Stimulated activated CD8-positive, alpha-beta memory T cell treated with anti-CD3 and anti-CD28 coated beads, Interleukin-12 subunit alpha, Interleukin-12 subunit beta, amount 100 ng/mL, for 1 hour (primary cell): ENCODE results near the gene SV2C.
"Not testable (repeated sequence)": the region's sequence is repeated elsewhere in the genome, so short reads cannot be mapped to it uniquely, and the experiment has no call there.

Experiments used
- DNase-seq: peaks from one replicate; pipeline ENCODE4 v3.0.0-alpha.2; 2020; ENCODE audit warnings: low read depth

Gene SV2C

GRCh38 chr5:76082772-76083554, at the start of gene SV2C:
Gene SV2C (plus strand): TSS chr5:76083383. CDS start chr5:76131751, 48,368 bp downstream.
- no peak for DNase-seq

GRCh38 chr5:76037736-76038151, 45.4 kb upstream of the SV2C start:
- not testable (repeated sequence) for DNase-seq

DNA sequence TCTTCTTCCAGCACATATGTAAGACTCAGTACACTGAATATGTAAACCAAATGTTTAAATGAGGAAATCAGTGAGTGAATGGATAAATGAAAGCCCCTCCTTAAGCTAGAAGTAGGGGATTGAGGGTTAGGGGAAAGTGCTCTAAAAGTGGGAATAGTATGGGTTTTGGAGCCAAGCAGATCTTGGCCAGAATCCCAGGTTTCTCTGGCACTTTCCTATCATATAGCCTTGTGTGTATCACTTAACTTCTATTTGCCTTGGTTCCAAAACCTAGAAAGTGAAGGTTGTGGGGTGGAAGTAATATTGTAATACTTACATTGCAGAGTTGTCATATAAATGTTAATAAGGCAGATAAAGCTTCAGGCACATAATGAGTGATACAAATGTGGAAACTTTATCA, 45.0 kb upstream of the SV2C start:
- DNase-seq = no peak

- DNase-seq = no peak
Measured at GRCh38 chr5:76040806-76041205, 42.4 kb upstream of the SV2C start.

DNA sequence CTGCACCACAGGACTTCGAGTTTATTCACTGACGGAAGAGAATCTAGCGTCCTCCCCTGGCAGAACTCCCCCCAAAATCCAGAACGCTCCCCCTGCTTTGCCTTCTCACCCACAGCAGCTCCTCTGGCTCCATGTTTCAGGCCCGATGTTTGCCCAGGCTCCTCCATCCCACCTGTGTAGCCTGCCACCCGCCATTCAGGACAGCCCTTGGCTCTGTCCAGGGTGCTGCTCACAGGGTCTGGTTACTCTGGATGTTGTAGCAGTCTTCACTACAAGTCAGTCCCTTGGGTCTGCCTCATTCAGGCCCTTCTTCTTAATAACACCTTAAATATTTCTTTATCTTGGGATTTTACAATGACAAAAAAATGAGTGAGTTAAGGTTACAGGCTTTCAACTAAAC, 41.3 kb upstream of the SV2C start:
- DNase-seq = no peak

DNA sequence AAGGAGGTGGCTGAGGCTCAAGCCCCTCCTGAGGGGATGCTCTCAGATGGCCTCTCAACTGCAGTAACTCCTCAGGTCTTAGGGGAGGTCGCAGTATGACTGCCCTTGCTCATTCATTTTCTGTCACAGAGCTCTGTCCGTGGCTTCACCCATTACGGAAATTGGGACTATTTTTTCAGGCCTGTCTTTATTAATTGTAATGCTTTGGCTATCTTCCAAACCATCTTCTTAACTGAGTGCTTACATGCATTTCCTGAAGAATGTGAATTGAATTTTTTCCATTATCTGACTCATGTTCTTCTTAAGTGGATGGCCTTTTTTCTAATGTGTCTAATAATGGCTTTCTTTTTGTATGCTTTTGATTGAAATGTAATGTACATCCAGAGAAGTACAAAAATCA, 36.4 kb upstream of the SV2C start:
- DNase-seq = no peak

GRCh38 chr5:76050134-76050533, 33.0 kb upstream of the SV2C start:
- DNase-seq = no peak

DNA sequence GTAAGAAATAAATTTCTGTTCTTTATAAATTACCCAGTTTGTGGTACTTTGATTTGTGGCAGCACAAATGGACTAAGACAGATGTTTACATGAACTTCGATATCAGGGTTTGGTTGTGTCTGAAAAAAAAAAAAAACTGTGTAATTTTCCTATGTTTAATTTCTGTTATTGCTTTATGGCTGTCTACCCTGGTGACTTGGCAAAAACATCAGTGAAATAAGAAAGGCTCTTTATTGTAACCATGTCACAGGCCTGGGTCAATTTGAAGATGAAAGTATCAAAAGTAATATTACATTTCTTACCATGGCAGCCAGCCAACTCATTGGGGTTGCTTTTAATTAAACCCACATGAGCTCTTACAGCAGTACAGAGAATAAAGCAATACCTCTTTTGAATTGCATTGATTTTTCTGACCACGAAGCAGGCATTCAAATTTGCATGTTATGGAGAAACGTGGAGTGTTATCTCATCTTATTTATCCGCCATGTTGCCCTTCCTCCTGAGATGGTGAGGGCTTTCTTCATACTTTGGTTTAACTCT, 20.6 kb upstream of the SV2C start:
- DNase-seq = no peak

DNA sequence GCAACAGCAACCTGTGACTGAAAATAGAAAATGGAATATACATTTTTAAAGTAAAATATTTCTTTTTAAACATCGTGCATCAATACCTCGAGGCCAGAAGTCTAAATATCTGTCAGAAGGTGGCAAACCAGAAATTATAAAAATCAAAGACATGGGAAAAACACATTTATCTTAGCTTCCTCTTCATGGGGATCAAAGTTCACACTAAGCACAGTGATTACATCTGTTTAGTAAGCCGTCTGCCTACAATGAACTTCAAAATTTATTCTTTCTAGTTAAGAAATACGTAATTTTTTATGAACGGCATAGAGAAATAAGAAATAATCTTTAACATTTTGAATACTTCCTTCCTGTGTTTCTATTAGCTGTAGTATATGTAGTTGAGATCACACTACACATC, 17.9 kb upstream of the SV2C start:
- DNase-seq = no peak

GRCh38 chr5:76069061-76069735, 14.0 kb upstream of the SV2C start:
- DNase-seq = no peak

GRCh38 chr5:76074487-76075065, 8.6 kb upstream of the SV2C start:
- no peak for DNase-seq

DNA sequence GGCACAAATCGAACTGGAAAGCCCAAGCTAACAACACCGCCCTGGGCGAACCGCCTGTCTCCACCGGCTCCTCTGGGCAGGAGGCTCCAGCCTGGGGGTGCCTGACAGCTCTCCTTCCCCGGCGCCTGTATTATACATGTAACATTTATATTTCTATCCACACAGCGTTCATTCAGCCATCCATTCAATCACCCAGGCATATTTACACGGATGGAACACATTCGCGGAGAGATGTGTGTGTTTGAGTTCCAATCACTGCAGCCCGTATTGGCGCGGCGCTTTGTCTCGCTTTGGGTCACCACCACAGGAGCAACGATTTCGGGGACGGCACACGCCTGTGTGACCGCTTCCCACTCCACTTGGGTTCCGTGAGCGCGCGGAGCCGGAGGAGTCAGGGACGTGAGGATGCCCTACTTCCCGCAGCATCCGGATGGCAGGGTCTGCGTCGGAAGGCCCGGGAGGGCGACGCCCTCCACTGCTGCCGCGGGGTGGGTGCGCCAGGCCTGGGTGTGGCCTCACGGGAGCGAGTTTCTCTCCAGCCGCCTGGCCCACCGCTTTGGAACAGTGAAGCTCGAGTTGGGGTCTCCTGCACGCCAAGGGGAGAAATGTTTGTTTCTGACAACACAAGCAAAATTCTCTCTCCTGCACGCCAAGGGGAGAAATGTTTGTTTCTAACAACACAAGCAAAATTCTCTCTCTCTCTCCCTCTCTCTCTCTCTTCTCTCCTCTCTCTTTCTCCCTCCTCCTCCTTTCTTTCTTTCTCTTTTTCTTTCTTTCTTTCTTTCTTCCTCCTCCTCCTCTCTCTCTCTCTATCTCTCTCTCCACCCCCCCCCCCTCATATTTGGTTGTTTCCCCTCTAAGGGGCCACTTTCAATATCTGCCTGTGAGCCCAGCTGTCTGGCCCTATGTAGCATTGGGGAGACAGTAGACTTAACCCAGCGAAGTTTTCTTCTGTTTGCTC, 1.1 kb upstream of the SV2C start:
- no peak for DNase-seq

GRCh38 chr5:76083555-76084495, 642 bp downstream of the SV2C start:
- DNase-seq = no peak

DNA sequence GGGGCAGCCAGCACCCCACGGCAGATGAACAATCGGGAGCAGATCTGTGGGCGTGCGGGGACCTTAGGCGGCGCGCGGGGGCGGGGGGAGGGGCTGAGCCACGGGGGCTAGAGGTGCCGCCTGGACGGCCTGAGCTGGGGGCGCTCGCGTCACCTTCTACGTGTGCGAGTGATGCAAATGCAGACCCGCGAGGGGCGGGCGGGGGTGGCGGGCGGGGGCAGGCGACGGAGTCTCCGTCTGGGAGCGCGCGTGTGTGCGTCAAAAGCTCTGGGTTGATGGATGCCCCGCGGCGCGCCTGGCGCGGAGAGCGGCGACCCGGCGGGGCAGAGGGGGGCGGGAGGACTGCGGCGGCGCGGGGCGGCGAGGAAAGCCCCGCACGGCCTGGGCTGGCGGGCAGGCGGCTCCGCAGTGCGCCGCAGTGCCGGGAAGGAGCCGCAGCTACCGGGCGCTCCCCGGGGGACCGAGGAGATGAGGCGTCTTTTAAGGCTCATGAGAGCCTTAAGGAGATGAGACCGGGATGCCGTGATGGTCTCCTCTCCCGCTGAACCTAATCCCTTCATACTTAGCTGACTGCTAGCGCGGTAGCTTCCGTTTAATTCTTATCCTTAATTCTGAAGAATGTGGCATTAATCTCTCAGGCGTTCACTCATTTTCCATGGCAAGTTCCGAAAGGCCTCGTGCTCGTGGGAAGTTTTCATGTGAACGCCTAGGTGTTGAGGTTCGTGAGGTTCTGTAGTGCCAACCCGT, 1.5 kb downstream of the SV2C start:
- no peak for DNase-seq

GRCh38 chr5:76085243-76085579, 2.0 kb downstream of the SV2C start:
- DNase-seq = no peak

DNA sequence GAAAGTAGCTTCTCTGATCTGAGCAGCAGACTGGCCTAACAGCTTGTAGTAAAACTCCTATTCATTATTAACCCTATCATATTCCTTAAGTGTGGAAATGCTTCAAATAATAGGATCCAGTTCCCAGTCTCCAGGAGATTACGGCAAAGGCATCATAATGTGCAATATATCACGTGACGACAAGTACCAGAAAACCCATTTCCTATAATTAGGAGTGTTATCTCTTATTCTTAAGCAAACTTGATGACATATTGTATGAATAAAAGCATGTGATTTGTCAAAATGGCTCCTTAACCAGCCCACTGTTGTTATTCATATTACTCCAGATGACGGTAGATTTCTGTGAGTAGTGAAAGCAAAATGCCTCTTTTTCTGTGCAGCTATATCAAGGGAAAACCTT, 2.9 kb downstream of the SV2C start:
- DNase-seq = no peak

GRCh38 chr5:76089156-76089555, 6.0 kb downstream of the SV2C start:
- not testable (repeated sequence) for DNase-seq

DNA sequence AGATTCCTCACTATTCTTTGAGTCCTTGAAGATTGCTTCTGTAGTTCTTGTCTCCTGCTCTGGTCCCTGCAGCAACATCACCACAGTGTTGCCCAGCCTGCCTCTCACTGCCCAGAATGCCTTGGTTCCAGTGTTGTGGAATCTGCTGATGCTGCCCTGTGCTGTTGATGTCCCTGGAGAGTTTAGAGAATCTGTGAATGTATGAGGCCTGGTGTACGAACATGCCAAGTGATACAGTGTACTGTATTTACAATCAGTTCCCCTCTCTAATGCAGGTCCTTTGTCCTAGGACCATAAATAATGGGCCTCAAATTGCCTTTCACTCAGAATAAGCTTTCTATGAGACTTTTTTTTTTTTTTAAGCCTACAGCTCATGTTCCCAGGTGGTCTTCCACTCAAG, 8.2 kb downstream of the SV2C start:
- DNase-seq = no peak

DNA sequence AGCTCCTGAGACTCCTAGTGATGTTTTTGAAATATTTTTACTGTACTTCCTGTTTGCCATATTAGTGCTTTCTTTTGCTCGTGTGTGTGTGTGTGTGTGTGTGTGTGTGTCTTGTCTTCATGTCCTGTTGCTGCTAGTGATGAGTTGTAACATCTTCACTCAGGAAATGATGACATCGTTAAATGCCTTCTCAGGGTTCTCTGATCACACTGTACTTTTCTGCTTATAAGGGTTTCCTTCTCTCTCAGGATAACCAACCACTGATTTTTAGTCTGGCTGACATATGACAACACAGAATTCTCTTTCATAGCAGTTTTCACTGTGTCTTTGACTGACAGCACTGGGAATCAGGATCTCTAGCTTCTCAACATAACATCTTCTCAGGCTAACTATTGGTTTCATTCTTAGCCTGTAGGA, 16.1 kb downstream of the SV2C start:
- DNase-seq = no peak

DNA sequence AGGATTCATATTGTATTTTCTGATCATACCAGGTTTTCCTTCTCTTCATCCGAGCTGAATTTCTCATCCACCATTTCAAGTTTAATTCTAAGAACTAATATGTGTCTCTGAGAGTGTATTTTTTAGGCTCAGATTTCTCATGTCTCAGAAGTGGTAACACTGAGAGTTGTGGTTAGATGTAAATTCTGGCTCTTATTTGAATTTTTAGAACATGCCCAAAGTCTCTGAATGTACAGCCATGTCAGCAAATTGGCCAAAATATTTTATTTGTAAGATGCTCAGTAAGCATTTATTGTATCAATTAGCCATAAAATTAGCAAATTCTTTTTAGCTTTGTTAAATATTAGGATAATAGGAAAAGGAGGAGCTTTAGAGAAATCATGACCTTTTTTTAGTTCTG, 16.6 kb downstream of the SV2C start:
- DNase-seq = no peak
